GM18520 (cell line): ENCODE data around the gene AP2A2.
"Not testable (repeated sequence)": the region's sequence is repeated elsewhere in the genome, so short reads cannot be mapped to it uniquely, and the experiment has no call there.

Source experiments
- ATAC-seq: cut with Tn5 transposase; IDR thresholded peaks from one replicate; pipeline ENCODE4 v1.9.1; 2021; ENCODE audit not compliant: unreplicated experiment

The AP2A2 gene

GRCh38 chr11:972523-973211 is 47.0 kb downstream of the AP2A2 start:
- ATAC-seq: no peak

GRCh38 chr11:973237-973636 is 47.6 kb downstream of the AP2A2 start:
- no peak for ATAC-seq

DNA sequence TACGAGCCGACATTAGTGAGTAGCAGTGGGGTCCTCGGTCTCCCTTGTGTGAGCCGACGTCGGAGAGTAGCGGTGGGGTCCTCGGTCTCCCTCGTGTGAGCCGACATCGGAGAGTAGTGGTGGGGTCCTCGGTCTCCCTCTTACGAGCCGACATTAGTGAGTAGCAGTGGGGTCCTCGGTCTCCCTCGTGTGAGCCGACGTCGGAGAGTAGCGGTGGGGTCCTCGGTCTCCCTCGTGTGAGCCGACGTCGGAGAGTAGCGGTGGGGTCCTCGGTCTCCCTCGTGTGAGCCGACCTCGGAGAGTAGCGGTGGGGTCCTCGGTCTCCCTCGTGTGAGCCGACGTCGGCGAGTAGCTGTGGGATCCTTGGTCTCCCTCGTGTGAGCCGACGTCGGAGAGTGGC is 49.7 kb downstream of the AP2A2 start:
- not testable (repeated sequence) for ATAC-seq

DNA sequence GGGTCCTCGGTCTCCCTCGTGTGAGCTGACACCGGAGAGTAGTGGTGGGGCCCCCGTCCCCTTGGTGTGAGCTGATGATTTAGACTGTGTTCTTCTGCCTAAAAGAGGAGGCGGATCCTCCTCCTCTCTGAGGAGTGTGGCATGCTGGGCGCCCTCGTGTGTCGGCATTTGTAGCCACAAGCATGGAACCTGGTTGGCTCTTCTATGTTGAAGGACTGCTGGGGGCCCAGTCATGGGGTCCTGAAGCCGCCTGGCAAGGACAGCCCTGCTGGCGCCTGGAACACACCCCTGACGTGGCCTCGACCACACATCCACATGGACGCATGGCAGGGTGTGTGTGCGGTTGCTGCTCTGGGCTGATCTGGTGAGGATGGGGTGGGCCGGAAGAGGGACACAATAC is 50.2 kb downstream of the AP2A2 start:
- ATAC-seq: no peak

DNA sequence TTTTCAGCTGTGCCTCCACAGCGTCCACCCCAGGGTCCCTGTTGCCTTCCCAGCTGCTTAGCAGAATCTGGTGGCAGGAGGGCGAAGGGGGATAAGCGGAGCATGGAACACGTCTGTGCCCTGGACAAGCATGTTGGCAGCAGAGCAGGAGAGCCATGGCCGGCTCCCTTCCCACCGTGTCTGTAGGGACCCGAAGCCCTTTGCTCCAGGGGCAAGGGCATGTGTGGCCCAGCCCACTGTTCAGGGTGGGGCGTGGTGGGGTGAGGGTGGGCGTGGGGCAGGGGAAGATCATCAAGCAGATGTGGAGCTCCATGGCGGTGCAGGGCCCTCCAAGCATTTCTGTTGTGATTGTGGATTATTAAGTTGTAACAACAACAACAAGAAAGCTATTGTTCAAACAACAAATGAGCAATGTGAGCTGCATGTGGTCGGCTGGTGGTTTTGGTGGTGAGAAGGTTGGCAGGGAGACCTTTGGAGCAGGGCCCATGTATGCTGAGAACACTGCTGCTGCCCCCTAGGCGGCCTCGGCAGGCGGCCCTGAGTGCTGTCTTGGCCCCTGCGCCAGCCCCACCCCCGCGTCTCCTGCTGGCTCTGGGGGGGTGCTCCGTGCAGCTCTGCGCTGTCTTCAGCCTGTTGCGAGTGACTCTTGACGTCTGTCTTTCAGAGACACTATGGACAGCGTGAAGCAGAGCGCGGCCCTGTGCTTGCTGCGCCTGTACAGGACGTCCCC is 50.9 kb downstream of the AP2A2 start:
- no peak for ATAC-seq

- no peak for ATAC-seq
Observed at GRCh38 chr11:977830-978720, 52.4 kb downstream of the AP2A2 start.

GRCh38 chr11:978781-979180 is 53.1 kb downstream of the AP2A2 start:
- no peak for ATAC-seq

- ATAC-seq: no peak
Observed at GRCh38 chr11:980438-981357, 55.0 kb downstream of the AP2A2 start.

DNA sequence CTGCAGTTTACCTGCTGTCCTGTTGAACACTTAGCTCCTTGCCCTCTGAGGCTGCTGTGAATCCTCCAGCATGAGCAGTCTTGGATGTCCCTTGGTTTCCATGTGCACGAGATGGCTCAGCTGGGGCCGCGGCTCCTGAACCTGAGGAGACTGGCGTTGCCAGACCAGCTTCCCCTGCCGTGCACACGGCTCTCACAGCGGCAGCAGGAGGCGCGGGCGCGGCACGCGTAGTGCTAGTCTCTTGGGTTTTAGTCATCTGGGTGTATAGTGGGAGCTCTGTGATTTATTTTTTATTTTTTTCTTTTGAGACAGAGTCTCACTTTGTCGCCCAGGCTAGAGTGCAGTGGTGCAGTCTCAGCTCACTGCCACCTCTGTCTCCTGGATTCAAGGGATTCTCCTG is 56.1 kb downstream of the AP2A2 start:
- ATAC-seq: no peak

GRCh38 chr11:984546-984945 is 58.9 kb downstream of the AP2A2 start:
- no peak for ATAC-seq

GRCh38 chr11:985406-985805 is 59.7 kb downstream of the AP2A2 start:
- ATAC-seq: no peak

DNA sequence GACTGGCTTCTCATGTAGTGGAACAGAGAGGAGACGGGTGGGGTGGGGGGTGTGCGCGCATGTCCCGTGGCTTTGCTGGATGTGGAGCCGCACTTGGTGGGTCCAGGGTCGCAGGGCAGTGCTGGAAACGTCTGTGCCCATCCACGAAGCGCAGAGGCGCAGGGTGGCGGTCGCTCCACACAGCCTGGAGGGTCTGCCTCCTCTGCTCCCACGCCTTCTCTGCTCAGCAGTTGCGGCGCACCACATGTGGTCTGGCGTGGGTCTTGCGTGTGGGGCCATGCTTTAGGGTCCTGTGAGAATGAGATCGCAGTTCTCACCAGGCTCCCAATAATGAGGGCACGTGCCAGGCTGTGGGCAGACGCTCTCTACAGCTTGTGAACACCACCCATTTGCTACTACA is 60.2 kb downstream of the AP2A2 start:
- no peak for ATAC-seq

GRCh38 chr11:986270-986951 is 60.7 kb downstream of the AP2A2 start:
- ATAC-seq: no peak

DNA sequence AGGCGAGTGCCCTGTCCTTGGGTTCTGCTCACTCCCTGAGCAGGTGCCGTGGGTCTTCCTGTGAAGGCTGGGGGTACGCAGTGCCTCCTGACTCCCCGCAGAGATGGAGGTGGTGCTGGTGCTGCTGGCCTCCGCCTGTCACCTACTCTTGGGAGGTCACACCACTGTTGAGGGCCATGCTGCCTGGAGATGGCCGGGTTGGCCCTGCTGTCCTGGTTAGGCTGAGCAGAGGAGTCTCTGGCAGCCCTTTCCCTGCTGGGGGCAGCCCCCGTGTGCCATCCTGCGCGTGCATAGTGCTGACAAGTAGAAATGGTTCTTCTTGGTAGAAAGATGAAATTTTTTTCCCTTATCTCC is 61.3 kb downstream of the AP2A2 start:
- ATAC-seq: no peak

DNA sequence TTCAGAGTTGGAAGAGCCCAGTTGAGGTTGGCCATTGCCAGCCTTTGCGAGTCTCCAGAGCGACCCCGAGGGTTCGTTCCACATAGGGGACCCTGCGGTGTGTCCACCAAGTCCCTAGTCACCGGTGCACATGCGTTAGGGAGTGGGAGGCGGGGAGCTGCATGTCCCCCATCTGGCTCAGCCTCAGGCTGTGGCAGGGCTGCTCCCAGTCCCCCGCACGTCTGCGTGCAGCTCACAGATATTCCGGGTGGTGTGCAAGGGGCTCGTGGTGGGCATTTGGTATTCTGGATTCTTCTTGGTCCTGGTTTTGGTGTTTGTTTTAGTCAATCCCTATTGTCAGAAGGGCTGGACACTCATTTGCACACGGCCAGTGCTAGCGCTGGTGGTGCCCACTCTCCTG is 62.0 kb downstream of the AP2A2 start:
- no peak for ATAC-seq

DNA sequence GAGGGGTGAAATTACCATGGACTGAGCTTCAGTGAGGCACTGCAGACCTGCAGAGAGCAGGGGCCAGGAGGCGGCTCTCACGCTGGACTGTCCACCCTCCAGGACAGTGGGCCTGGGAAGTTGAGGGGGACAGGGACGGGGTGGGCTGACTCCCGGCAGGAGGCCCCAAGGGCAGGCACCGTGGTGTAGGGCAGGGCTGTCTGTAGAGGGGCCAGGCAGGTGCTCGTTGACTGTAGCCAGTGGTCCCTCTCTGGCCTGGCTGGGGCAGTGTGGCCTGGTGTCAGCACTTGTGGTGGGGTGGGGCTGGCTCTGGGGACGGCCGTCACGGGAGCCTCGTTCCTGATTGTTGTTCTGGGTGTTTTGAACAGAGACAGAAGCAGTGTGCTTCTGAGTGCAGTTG is 64.4 kb downstream of the AP2A2 start:
- ATAC-seq: no peak

- ATAC-seq: no peak
Observed at GRCh38 chr11:991034-991433, 65.4 kb downstream of the AP2A2 start.

- ATAC-seq: no peak
Observed at GRCh38 chr11:991711-992307, 66.1 kb downstream of the AP2A2 start.

GRCh38 chr11:992577-992976 is 66.9 kb downstream of the AP2A2 start:
- ATAC-seq: no peak

GRCh38 chr11:993632-994167 is 68.0 kb downstream of the AP2A2 start:
- ATAC-seq: no peak
